HL-60/S4 treated with retinoic acid at 250 ng/mL for 4 days and 3 days (cell line): Measurements from ENCODE around the gene IMPACT.

Experiments used
- in situ Hi-C: fragments of 300-500 bp; cut with MboI; formaldehyde crosslinking; loops from 2 replicates; pipeline ENCODE4 v1.7.0; 2022; ENCODE audit warnings: low sequenced_read_pairs

IMPACT gene

GRCh38 chr18:24426398-24427294 is at the start of gene IMPACT:
IMPACT (plus strand) TSS chr18:24426670; CDS start chr18:24426757, 87 bp downstream.
- in situ Hi-C loops, result no loop called here

GRCh38 chr18:24378598-24378997 is 47.9 kb upstream of the IMPACT start:
- in situ Hi-C loops, result no loop called here

- in situ Hi-C loops, result no loop called here
These were observed 46.2 kb upstream of the IMPACT start for GRCh38 chr18:24380163-24380747.

GRCh38 chr18:24381126-24381525 is 45.3 kb upstream of the IMPACT start:
- in situ Hi-C loops, result no loop called here

- in situ Hi-C loops, result no loop called here
These were observed 39.8 kb upstream of the IMPACT start for GRCh38 chr18:24386681-24387080.

GRCh38 chr18:24388957-24389356 is 37.5 kb upstream of the IMPACT start:
- in situ Hi-C loops, result no loop called here

GRCh38 chr18:24395049-24395795 is 31.2 kb upstream of the IMPACT start:
- in situ Hi-C loops, result no loop called here

GRCh38 chr18:24396082-24396633 is 30.3 kb upstream of the IMPACT start:
- in situ Hi-C loops, result no loop called here

GRCh38 chr18:24397131-24397693 is 29.3 kb upstream of the IMPACT start:
- in situ Hi-C loops, result no loop called here

- in situ Hi-C loops, result no loop called here
These were observed 28.6 kb upstream of the IMPACT start, which contains the start of gene OSBPL1A for GRCh38 chr18:24397694-24398368. OSBPL1A (minus strand) TSS chr18:24397824; CDS start chr18:24377533, 20,291 bp downstream.

- in situ Hi-C loops, result no loop called here
These were observed 27.9 kb upstream of the IMPACT start for GRCh38 chr18:24398540-24398939.

GRCh38 chr18:24400587-24400986 is 25.9 kb upstream of the IMPACT start:
- in situ Hi-C loops, result no loop called here

- in situ Hi-C loops, result no loop called here
These were observed 24.2 kb upstream of the IMPACT start for GRCh38 chr18:24402209-24402785.

- in situ Hi-C loops, result no loop called here
These were observed 23.4 kb upstream of the IMPACT start for GRCh38 chr18:24403076-24403475.

GRCh38 chr18:24404591-24404990 is 21.9 kb upstream of the IMPACT start:
- in situ Hi-C loops, result no loop called here

GRCh38 chr18:24408496-24408895 is 18.0 kb upstream of the IMPACT start:
- in situ Hi-C loops, result no loop called here

GRCh38 chr18:24413148-24413547 is 13.3 kb upstream of the IMPACT start:
- in situ Hi-C loops, result no loop called here

- in situ Hi-C loops, result no loop called here
These were observed 12.0 kb upstream of the IMPACT start for GRCh38 chr18:24414349-24415003.

GRCh38 chr18:24417480-24417879 is 9.0 kb upstream of the IMPACT start:
- in situ Hi-C loops, result no loop called here
